ENCODE measurements around the gene FADS1.

Gene FADS1

GRCh38 chr11:61774411-61774810 lies 42.4 kb downstream of the FADS1 start:
- DNase-seq = no peak

GRCh38 chr11:61773809-61774208 lies 43.0 kb downstream of the FADS1 start:
- no peak for DNase-seq

- no peak for DNase-seq
Measured at GRCh38 chr11:61773356-61773755, 43.4 kb downstream of the FADS1 start.

- no peak for DNase-seq
Measured at GRCh38 chr11:61771985-61772455, 44.8 kb downstream of the FADS1 start.

- no peak for DNase-seq
Measured at GRCh38 chr11:61771195-61771894, 45.5 kb downstream of the FADS1 start.

- DNase-seq = no peak
Measured at GRCh38 chr11:61769946-61770683, 46.7 kb downstream of the FADS1 start.

- no peak for DNase-seq
Measured at GRCh38 chr11:61769169-61769920, 47.5 kb downstream of the FADS1 start.

- DNase-seq = no peak
Measured at GRCh38 chr11:61768376-61769076, 48.3 kb downstream of the FADS1 start.

GRCh38 chr11:61766353-61766841 lies 50.4 kb downstream of the FADS1 start:
- DNase-seq = no peak

GRCh38 chr11:61765550-61766253 lies 51.1 kb downstream of the FADS1 start:
- no peak for DNase-seq

- DNase-seq = no peak
Measured at GRCh38 chr11:61764606-61765260, 52.1 kb downstream of the FADS1 start.

- no peak for DNase-seq
Measured at GRCh38 chr11:61763930-61764605, 52.7 kb downstream of the FADS1 start.

GRCh38 chr11:61762798-61763197 lies 54.0 kb downstream of the FADS1 start:
- DNase-seq = no peak

- no peak for DNase-seq
Measured at GRCh38 chr11:61762223-61762615, 54.6 kb downstream of the FADS1 start.

GRCh38 chr11:61761440-61762222 lies 55.2 kb downstream of the FADS1 start:
- DNase-seq = no peak

- no peak for DNase-seq
Measured at GRCh38 chr11:61760946-61761345, 55.9 kb downstream of the FADS1 start.

GRCh38 chr11:61757213-61757862 lies 59.5 kb downstream of the FADS1 start:
- DNase-seq = no peak

GRCh38 chr11:61756452-61757212 lies 60.2 kb downstream of the FADS1 start:
- DNase-seq = peak; percentile 55

GRCh38 chr11:61756147-61756451 lies 60.7 kb downstream of the FADS1 start:
- DNase-seq = no peak
